HepG2 (cell line): ENCODE results near the gene KIAA1549.

Experiments used
- ARHGAP35 ChIP-seq: sonication (generic); formaldehyde crosslinking; IDR thresholded peaks from 2 replicates; pipeline ENCODE4 v1.9.0; 2022; ENCODE audit warnings: mild to moderate bottlenecking, inconsistent platforms, moderate library complexity, missing genetic modification reagents, borderline replicate concordance
- CTCF ChIP-seq: sonication (generic); formaldehyde crosslinking; IDR thresholded peaks from 2 replicates; pipeline ENCODE4 v1.5.0; 2020; ENCODE audit warnings: mild to moderate bottlenecking, missing genetic modification reagents, moderate library complexity
- EZH2 ChIP-seq: conservative IDR thresholded peaks from 2 replicates; pipeline ENCODE4 v1.6.1; 2012; ENCODE audit warnings: mild to moderate bottlenecking, low read depth, low read length, moderate library complexity
- GATAD1 ChIP-seq: IDR thresholded peaks from 2 replicates; pipeline ENCODE4 v1.6.1; 2016; ENCODE audit warnings: missing genetic modification reagents, missing compliant biosample characterization
- HES4 ChIP-seq: sonication (generic); formaldehyde crosslinking; IDR thresholded peaks from 2 replicates; pipeline ENCODE4 v1.9.0; 2021; ENCODE audit warnings: mild to moderate bottlenecking, missing genetic modification reagents, borderline replicate concordance
- HMG20B ChIP-seq: conservative IDR thresholded peaks from 2 replicates; pipeline ENCODE4 v1.6.1; 2016; ENCODE audit warnings: missing genetic modification reagents, missing compliant biosample characterization
- HNF4G ChIP-seq, 2 experiments: sonication (generic) in 1 of 2; formaldehyde crosslinking in 1 of 2; IDR thresholded peaks; 2 replicates each; pipeline versions ENCODE4 v1.4.0 to v1.6.1; 2011 to 2020; ENCODE audit warnings: borderline replicate concordance in 2 of 2, low read depth in 2 of 2, mild to moderate bottlenecking in 2 of 2, low read length in 1 of 2, missing genetic modification reagents in 1 of 2, moderate library complexity in 1 of 2
- KDM1A ChIP-seq: IDR thresholded peaks from 2 replicates; pipeline ENCODE4 v1.6.1; 2016; ENCODE audit warnings: missing compliant biosample characterization
- MAFG ChIP-seq: sonication (generic); formaldehyde crosslinking; IDR thresholded peaks from 2 replicates; pipeline ENCODE4 v1.5.1; 2020; ENCODE audit warnings: mild to moderate bottlenecking, missing genetic modification reagents
- POLR2A ChIP-seq, 2 experiments: IDR thresholded peaks; 2 replicates each; pipeline ENCODE4 v1.6.1; 2011; ENCODE audit warnings: low read depth in 2 of 2, low read length in 2 of 2, mild to moderate bottlenecking in 1 of 2, moderate library complexity in 1 of 2; ENCODE audit not compliant: insufficient read depth in 1 of 2
- RFX5 ChIP-seq: IDR thresholded peaks from 2 replicates; pipeline ENCODE4 v1.6.1; 2011; ENCODE audit warnings: low read depth, low read length, improper control_type of control experiment
- XRCC5 ChIP-seq: fragments of 200-400 bp; formaldehyde crosslinking; optimal IDR thresholded peaks from 2 replicates; pipeline ENCODE3; 2017; ENCODE audit warnings: mild to moderate bottlenecking, low read length
- YY1 ChIP-seq: IDR thresholded peaks from 2 replicates; pipeline ENCODE4 v1.6.1; 2011; ENCODE audit warnings: low read length, low read depth, moderate library complexity, mild to moderate bottlenecking; ENCODE audit not compliant: insufficient read depth, insufficient replicate concordance
- ZNF850 ChIP-seq: sonication (generic); formaldehyde crosslinking; conservative IDR thresholded peaks from 2 replicates; pipeline ENCODE4 v1.9.0; 2021; ENCODE audit warnings: mild to moderate bottlenecking, missing genetic modification reagents

GRCh38 chr7:138979988-138980562 is 1.1 kb downstream of the KIAA1549 start:
- TF ChIP-seq ZNF850 (no peak), XRCC5 (no peak), YY1 (no peak), CTCF (CRISPR knock-in tag) (no peak), HMG20B (CRISPR knock-in tag) (no peak), POLR2A (IDR thresholded peaks at IDR 0.05; ENCODE audit: insufficient read depth in 1 of 2, low read depth in 2 of 2, low read length in 2 of 2) (no peak), EZH2 (no peak), KDM1A (CRISPR knock-in tag) (no peak), ARHGAP35 (CRISPR knock-in tag) (no peak), MAFG (no peak), RFX5 (no peak), GATAD1 (CRISPR knock-in tag) (no peak), HNF4G (IDR thresholded peaks at IDR 0.05; ENCODE audit: borderline replicate concordance, low read depth, low read length) (no peak), HNF4G (CRISPR knock-in tag; IDR thresholded peaks at IDR 0.05; ENCODE audit: borderline replicate concordance, low read depth) (no peak), HES4 (CRISPR knock-in tag) (no peak)
